ENCODE data around the gene GLRX. TPM values are rescaled to one million over a fixed set of nuclear protein-coding genes. Genes with fewer than 3 reads are reported as not detected.

Gene GLRX
- total RNA-seq, 2 donors from 2014 or later, result 29.2 to 148 TPM

GRCh38 chr5:95791751-95792150, 30.8 kb downstream of the GLRX start:
- no peak for ATAC-seq (ENCODE audit: insufficient number of reproducible peaks, low FRiP score, low read depth)
- Histone ChIP-seq H3K9me3 (no peaks in the 10 kb centered on the region), H3K27ac (no peak overlapping the region), H3K4me3 (no peak overlapping the region), H3K27me3 (replicated peaks; ENCODE audit: insufficient read depth) (no peaks in the 10 kb centered on the region), H3K4me1 (ENCODE audit: control insufficient read depth in 1 of 2, low read depth in 2 of 2) (no peaks in the 10 kb centered on the region), H3K36me3 (no peaks in the 10 kb centered on the region)
- no peak for DNase-seq (ENCODE audit: low spot score)
- TF ChIP-seq CTCF (IDR thresholded peaks at IDR 0.05), result no peak

GRCh38 chr5:95788493-95788892, 34.0 kb downstream of the GLRX start:
- H3K36me3 ChIP-seq, result no peaks in the 10 kb centered on the region
- no peaks in the 10 kb centered on the region for H3K27me3 ChIP-seq (replicated peaks; ENCODE audit: insufficient read depth)
- no peak for TF ChIP-seq CTCF (IDR thresholded peaks at IDR 0.05)
- ATAC-seq (ENCODE audit: insufficient number of reproducible peaks, low FRiP score, low read depth), result no peak
- no peak overlapping the region for H3K4me3 ChIP-seq
- no peaks in the 10 kb centered on the region for H3K4me1 ChIP-seq (ENCODE audit: control insufficient read depth in 1 of 2, low read depth in 2 of 2)
- H3K9me3 ChIP-seq, result no peaks in the 10 kb centered on the region
- no peak for DNase-seq (ENCODE audit: low spot score)
- no peak overlapping the region for H3K27ac ChIP-seq

GRCh38 chr5:95786821-95787418, 35.6 kb downstream of the GLRX start:
- Histone ChIP-seq H3K4me1 (ENCODE audit: control insufficient read depth in 1 of 2, low read depth in 2 of 2) (no peaks in the 10 kb centered on the region), H3K36me3 (no peaks in the 10 kb centered on the region), H3K9me3 (no peaks in the 10 kb centered on the region), H3K4me3 (no peak overlapping the region), H3K27me3 (replicated peaks; ENCODE audit: insufficient read depth) (no peaks in the 10 kb centered on the region), H3K27ac (no peak overlapping the region)
- DNase-seq (ENCODE audit: low spot score) (no peak), ATAC-seq (ENCODE audit: insufficient number of reproducible peaks, low FRiP score, low read depth) (no peak)
- TF ChIP-seq CTCF (IDR thresholded peaks at IDR 0.05), result no peak

GRCh38 chr5:95784514-95785302, 37.8 kb downstream of the GLRX start:
- no peak for DNase-seq (ENCODE audit: low spot score)
- H3K27ac ChIP-seq, result no peak overlapping the region
- ATAC-seq (ENCODE audit: insufficient number of reproducible peaks, low FRiP score, low read depth), result no peak
- no peaks in the 10 kb centered on the region for H3K36me3 ChIP-seq
- H3K4me3 ChIP-seq, result no peak overlapping the region
- peaks cover under 1 to 13% of the 10 kb centered on the region in 2 donors for H3K4me1 ChIP-seq (ENCODE audit: control insufficient read depth in 1 of 2, low read depth in 2 of 2)
- no peaks in the 10 kb centered on the region for H3K27me3 ChIP-seq (replicated peaks; ENCODE audit: insufficient read depth)
- H3K9me3 ChIP-seq, result no peaks in the 10 kb centered on the region
- no peak for TF ChIP-seq CTCF (IDR thresholded peaks at IDR 0.05)

- no peak for DNase-seq (ENCODE audit: low spot score)
- no peaks in the 10 kb centered on the region for H3K27me3 ChIP-seq (replicated peaks; ENCODE audit: insufficient read depth)
- H3K4me1 ChIP-seq (ENCODE audit: control insufficient read depth in 1 of 2, low read depth in 2 of 2), result peaks cover 6 to 24% of the 10 kb centered on the region in 2 donors
- no peaks in the 10 kb centered on the region for H3K36me3 ChIP-seq
- no peak for ATAC-seq (ENCODE audit: insufficient number of reproducible peaks, low FRiP score, low read depth)
- no peaks in the 10 kb centered on the region for H3K9me3 ChIP-seq
- no peak overlapping the region for H3K27ac ChIP-seq
- no peak for TF ChIP-seq CTCF (IDR thresholded peaks at IDR 0.05)
- no peak overlapping the region for H3K4me3 ChIP-seq
Measured at GRCh38 chr5:95783661-95784060, 38.9 kb downstream of the GLRX start.

All from thoracic aorta (tissue), 2 donors.